ENCODE results near the gene PCDH9. TPM values are rescaled to one million over a fixed set of nuclear protein-coding genes. Genes with fewer than 3 reads are reported as not detected.

Gene PCDH9
- total RNA-seq, 6 experiments from 2014 or later: 1.6 to 3.9 (median 3.1) TPM

DNA sequence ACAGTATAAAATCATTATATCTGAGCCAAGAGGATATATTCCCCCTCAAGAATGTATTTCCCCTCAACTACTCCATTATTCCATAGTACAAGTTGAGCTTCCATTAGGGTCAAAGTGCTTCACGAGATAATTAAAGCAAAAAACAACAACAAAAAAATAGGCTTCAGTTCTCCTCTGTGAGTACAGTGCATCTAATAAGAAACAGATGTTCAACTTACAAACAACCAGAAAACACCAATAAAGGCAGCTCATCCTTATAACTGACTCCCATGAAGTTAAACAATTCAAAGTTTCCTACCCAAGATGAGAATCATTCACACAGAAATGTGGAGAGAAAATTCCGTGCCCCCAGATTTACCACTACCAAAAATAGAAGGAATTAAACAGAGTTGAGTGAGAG lies 854.4 kb downstream of the PCDH9 start:
- no peaks in the 10 kb centered on the region for H3K4me1 ChIP-seq
- no peaks in the 10 kb centered on the region for H3K36me3 ChIP-seq
- ATAC-seq (no peak), DNase-seq (no peak)
- H3K4me3 ChIP-seq: no peak overlapping the region
- 32% methylated on average over 2 of the region's 2 CpGs for WGBS (ENCODE audit: insufficient coverage, low coverage, low lambda C conversion rate, missing lambda C conversion rate)
- TF ChIP-seq POLR2A (IDR thresholded peaks at IDR 0.05): no peak
- TF ChIP-seq, protein P1, sequence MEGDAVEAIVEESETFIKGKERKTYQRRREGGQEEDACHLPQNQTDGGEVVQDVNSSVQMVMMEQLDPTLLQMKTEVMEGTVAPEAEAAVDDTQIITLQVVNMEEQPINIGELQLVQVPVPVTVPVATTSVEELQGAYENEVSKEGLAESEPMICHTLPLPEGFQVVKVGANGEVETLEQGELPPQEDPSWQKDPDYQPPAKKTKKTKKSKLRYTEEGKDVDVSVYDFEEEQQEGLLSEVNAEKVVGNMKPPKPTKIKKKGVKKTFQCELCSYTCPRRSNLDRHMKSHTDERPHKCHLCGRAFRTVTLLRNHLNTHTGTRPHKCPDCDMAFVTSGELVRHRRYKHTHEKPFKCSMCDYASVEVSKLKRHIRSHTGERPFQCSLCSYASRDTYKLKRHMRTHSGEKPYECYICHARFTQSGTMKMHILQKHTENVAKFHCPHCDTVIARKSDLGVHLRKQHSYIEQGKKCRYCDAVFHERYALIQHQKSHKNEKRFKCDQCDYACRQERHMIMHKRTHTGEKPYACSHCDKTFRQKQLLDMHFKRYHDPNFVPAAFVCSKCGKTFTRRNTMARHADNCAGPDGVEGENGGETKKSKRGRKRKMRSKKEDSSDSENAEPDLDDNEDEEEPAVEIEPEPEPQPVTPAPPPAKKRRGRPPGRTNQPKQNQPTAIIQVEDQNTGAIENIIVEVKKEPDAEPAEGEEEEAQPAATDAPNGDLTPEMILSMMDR (IDR thresholded peaks at IDR 0.05): no peak
- no peaks in the 10 kb centered on the region for H3K27me3 ChIP-seq
- no peaks in the 10 kb centered on the region for H3K9me3 ChIP-seq
- intact Hi-C loops (cut with DNase I): no loop called here
- H3K27ac ChIP-seq: no peak overlapping the region

DNA sequence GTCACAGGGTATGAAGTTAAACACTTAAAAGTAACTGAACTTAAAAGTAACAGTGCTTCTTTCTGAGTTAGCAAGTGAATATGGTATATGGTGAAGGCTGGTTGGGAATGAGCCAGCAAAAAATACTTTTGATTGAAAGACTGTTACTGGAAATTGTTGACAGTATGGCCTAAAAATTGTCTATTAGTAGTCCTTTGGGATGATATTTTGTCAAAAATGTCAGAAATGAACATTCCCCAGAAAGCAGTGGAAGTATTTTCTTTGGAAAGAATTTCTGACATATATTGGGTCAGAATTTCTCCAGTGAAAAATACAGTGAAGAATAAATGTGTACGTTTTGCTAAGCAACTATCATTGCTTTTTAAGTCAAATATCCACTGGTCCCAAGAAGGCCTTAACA lies 860.5 kb downstream of the PCDH9 start:
- ATAC-seq (no peak), DNase-seq (no peak)
- Histone ChIP-seq H3K27ac (no peak overlapping the region), H3K9me3 (no peaks in the 10 kb centered on the region), H3K4me1 (no peaks in the 10 kb centered on the region), H3K4me3 (no peak overlapping the region), H3K27me3 (no peaks in the 10 kb centered on the region), H3K36me3 (no peaks in the 10 kb centered on the region)
- intact Hi-C loops (cut with DNase I): no loop called here
- WGBS (ENCODE audit: insufficient coverage, low coverage, low lambda C conversion rate, missing lambda C conversion rate): 13% methylated on average over 1 of the region's 1 CpG
- TF ChIP-seq POLR2A (IDR thresholded peaks at IDR 0.05): no peak

DNA sequence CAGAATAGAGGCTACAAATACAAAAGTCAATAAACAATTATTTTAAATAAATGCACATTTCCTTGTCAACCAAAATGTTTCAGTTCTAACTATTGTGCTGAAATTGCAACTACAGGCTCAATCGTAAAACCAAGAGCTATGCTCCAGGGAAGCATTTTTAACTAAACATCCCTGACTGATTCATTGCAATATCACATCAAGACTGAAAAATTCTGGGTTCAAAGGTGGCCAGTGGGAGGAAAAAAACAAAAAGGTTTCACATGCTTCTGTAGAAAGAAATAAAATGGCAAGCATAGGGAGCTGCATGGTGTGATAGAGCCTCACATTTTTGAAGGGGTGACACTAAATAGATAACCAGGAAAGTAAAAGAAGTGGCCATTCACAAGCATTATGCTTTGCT lies 862.8 kb downstream of the PCDH9 start:
- no peak for TF ChIP-seq POLR2A (IDR thresholded peaks at IDR 0.05)
- TF ChIP-seq, protein P1 (IDR thresholded peaks at IDR 0.05): no peak
- no peak for ATAC-seq
- Histone ChIP-seq H3K27me3 (no peaks in the 10 kb centered on the region), H3K4me1 (no peaks in the 10 kb centered on the region), H3K27ac (no peak overlapping the region), H3K36me3 (no peaks in the 10 kb centered on the region), H3K9me3 (no peaks in the 10 kb centered on the region), H3K4me3 (no peak overlapping the region)
- WGBS (ENCODE audit: insufficient coverage, low coverage, low lambda C conversion rate, missing lambda C conversion rate): 48% methylated on average over 1 of the region's 1 CpG
- intact Hi-C loops (cut with DNase I): no loop called here
- no peak for DNase-seq

DNA sequence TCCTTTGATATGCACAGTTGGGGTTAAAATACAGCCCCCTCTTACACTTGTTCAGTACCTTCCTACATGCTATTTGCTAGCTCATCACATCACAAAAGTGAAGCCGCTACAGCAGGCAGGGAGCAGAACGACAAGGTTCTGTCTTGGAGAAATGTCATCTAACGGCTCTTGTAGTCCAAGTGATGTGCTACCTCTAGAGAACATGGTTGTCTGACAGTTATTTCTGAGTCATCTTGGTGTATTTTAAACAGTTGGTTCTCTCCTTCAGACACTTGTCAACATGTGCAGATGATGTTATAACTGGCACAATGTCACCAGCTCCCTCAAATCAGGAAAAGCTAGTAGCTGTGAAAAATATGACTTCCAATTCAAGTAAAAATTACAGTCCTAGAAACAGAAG lies 865.0 kb downstream of the PCDH9 start:
- 72% methylated on average over 3 of the region's 3 CpGs for WGBS (ENCODE audit: insufficient coverage, low coverage, low lambda C conversion rate, missing lambda C conversion rate)
- Histone ChIP-seq H3K4me3 (no peak overlapping the region), H3K27ac (no peak overlapping the region), H3K4me1 (no peaks in the 10 kb centered on the region), H3K27me3 (no peaks in the 10 kb centered on the region), H3K36me3 (no peaks in the 10 kb centered on the region), H3K9me3 (no peaks in the 10 kb centered on the region)
- DNase-seq (no peak), ATAC-seq (no peak)
- intact Hi-C loops (cut with DNase I): no loop called here
- TF ChIP-seq POLR2A (IDR thresholded peaks at IDR 0.05): no peak
- TF ChIP-seq, protein P1 (IDR thresholded peaks at IDR 0.05): no peak

DNA sequence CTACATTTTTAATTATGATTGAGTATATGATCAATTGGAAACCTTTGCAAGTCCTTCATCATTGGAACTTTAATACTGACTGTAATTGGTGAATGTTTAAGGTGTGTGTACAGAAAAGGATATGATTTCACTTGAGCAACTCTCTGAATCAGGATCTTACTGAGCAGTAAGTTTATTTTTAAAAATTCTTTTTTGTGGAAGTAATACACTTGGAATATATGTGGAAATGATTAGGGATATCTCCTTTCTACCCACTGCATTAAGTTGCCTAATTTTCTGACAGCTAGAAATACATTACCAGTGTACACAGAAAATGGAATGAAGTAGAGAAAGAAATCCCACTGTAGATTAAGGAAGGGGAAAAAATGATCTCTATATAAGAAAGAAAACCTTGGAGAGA lies 865.8 kb downstream of the PCDH9 start:
- Histone ChIP-seq H3K9me3 (no peaks in the 10 kb centered on the region), H3K27ac (no peak overlapping the region), H3K36me3 (no peaks in the 10 kb centered on the region), H3K27me3 (no peaks in the 10 kb centered on the region), H3K4me3 (no peak overlapping the region), H3K4me1 (no peaks in the 10 kb centered on the region)
- no peak for TF ChIP-seq POLR2A (IDR thresholded peaks at IDR 0.05)
- TF ChIP-seq, protein P1 (IDR thresholded peaks at IDR 0.05): no peak
- DNase-seq (no peak), ATAC-seq (no peak)
- intact Hi-C loops (cut with DNase I): no loop called here

Data from right lobe of liver (tissue), 6 donors.